Natural killer cell (primary cell): ENCODE results near the gene KRTAP5-8. TPM values are rescaled to one million over a fixed set of nuclear protein-coding genes. Genes with fewer than 3 reads are reported as not detected.

Experiments used
- ATAC-seq, 3 donors: fragments of 150-1000 bp in 2 of 3; fragments of 200-7000 bp in 1 of 3; cut with Tn5 transposase; 1 replicate in 1 of 3; 2 replicates in 2 of 3; pipeline ENCODE4 v1.10.0; 2021; ENCODE audit warnings: mild to moderate bottlenecking in 2 of 3, moderate library complexity in 2 of 3
- DNase-seq, 2 donors: peaks; one replicate each; pipeline versions ENCODE4 v3.0.0 to v3.0.0-alpha.2; 2013 to 2021; ENCODE audit warnings: mixed read lengths in 1 of 2
- H3K27ac ChIP-seq: one replicate; pipeline ENCODE4 v1.5.1; 2013; ENCODE audit warnings: mild to moderate bottlenecking, low read length
- H3K27me3 ChIP-seq: one replicate; pipeline ENCODE4 v1.6.1; 2013; ENCODE audit warnings: low read length; ENCODE audit not compliant: control insufficient read depth, insufficient read depth
- H3K36me3 ChIP-seq: one replicate; pipeline ENCODE4 v1.6.1; 2013; ENCODE audit warnings: low read length; ENCODE audit not compliant: control insufficient read depth, insufficient read depth
- H3K4me1 ChIP-seq: one replicate; pipeline ENCODE4 v1.6.1; 2013; ENCODE audit warnings: low read length; ENCODE audit not compliant: control insufficient read depth, insufficient read depth
- H3K4me3 ChIP-seq: one replicate; pipeline ENCODE4 v1.5.1; 2013; ENCODE audit warnings: low read length
- H3K9me3 ChIP-seq: one replicate; pipeline ENCODE4 v1.6.1; 2013; ENCODE audit warnings: low read length; ENCODE audit not compliant: control insufficient read depth, insufficient read depth
- H3K27ac Mint-ChIP-seq, 2 donors: one replicate each; pipeline ENCODE4 v1.8.0; 2022; ENCODE audit warnings: mild to moderate bottlenecking in 2 of 2, mixed read lengths in 2 of 2, moderate library complexity in 1 of 2
- H3K27me3 Mint-ChIP-seq, 2 donors: one replicate each; pipeline ENCODE4 v1.8.0; 2022; ENCODE audit warnings: low read depth in 2 of 2, mixed read lengths in 2 of 2
- H3K36me3 Mint-ChIP-seq: one replicate; pipeline ENCODE4 v1.8.0; 2022; ENCODE audit warnings: mixed read lengths
- H3K4me1 Mint-ChIP-seq, 2 donors: one replicate each; pipeline ENCODE4 v1.8.0; 2022; ENCODE audit warnings: mixed read lengths in 2 of 2
- H3K4me3 Mint-ChIP-seq: one replicate; pipeline ENCODE4 v1.8.0; 2022; ENCODE audit warnings: mild to moderate bottlenecking, moderate library complexity, mixed read lengths
- H3K9me3 Mint-ChIP-seq, 2 donors: one replicate each; pipeline ENCODE4 v1.8.0; 2022; ENCODE audit warnings: mixed read lengths in 2 of 2
- CTCF ChIP-seq: fragments of 200-600 bp; IDR thresholded peaks from one replicate; pipeline ENCODE4 v1.8.0; 2022; ENCODE audit warnings: antibody characterized with exemption
- WGBS: methylation state at CpG from one replicate; pipeline ENCODE4 v1.1.7; 2013; ENCODE audit warnings: missing lambda C conversion rate; ENCODE audit not compliant: insufficient coverage; 5-methylcytosine and 5-hydroxymethylcytosine counted together
- intact Hi-C: fragments of 100-400 bp; cut with micrococcal nuclease; formaldehyde crosslinking; loops from one replicate; pipeline ENCODE4 v1.14.2; 2022
- total RNA-seq, 4 donors: library from RNA; stranded (reverse); fragments of 120-200 nt in 1 of 4; gene quantifications; one replicate each; pipeline versions ENCODE4 v1.2.3 to v1.2.4, GENCODE V29; 2013 to 2022

KRTAP5-8 gene
- total RNA-seq, 3 donors from 2014 or later (not counting 1 experiment from before 2014, with no cell fraction given), result not detected

- Histone ChIP-seq H3K36me3 (peaks cover 54% of the 10 kb centered on the region), H3K27me3 (no peaks in the 10 kb centered on the region), H3K4me3 (no peak overlapping the region), H3K27ac (no peak overlapping the region), H3K9me3 (no peaks in the 10 kb centered on the region), H3K4me1 (no peaks in the 10 kb centered on the region)
- H3K4me3 Mint-ChIP-seq, result no peak overlapping the region
- H3K27me3 Mint-ChIP-seq, result no peaks in the 10 kb centered on the region
- H3K4me1 Mint-ChIP-seq, result no peaks in the 10 kb centered on the region
- no peak overlapping the region for H3K27ac Mint-ChIP-seq
- 95% methylated on average over 9 of the region's 9 CpGs for WGBS
- no peak for ATAC-seq
- no peaks in the 10 kb centered on the region for H3K9me3 Mint-ChIP-seq
- intact Hi-C loops, result no loop called here
- peaks cover 8% of the 10 kb centered on the region for H3K36me3 Mint-ChIP-seq
- TF ChIP-seq CTCF, result no peak
- DNase-seq, result peak in 1 of 2 donors; percentile 7
Measured at GRCh38 chr11:71491940-71492339, 45.9 kb upstream of the KRTAP5-8 start.

- Histone ChIP-seq H3K4me1 (no peaks in the 10 kb centered on the region), H3K4me3 (no peak overlapping the region), H3K36me3 (peaks cover 67% of the 10 kb centered on the region), H3K27me3 (no peaks in the 10 kb centered on the region), H3K27ac (no peak overlapping the region), H3K9me3 (no peaks in the 10 kb centered on the region)
- no peak for ATAC-seq
- DNase-seq, result no peak
- H3K27ac Mint-ChIP-seq, result peak overlapping the region in 1 of 2 donors; percentile 6
- H3K27me3 Mint-ChIP-seq, result no peaks in the 10 kb centered on the region
- intact Hi-C loops, result no loop called here
- no peak overlapping the region for H3K4me3 Mint-ChIP-seq
- no peaks in the 10 kb centered on the region for H3K4me1 Mint-ChIP-seq
- TF ChIP-seq CTCF, result no peak
- H3K36me3 Mint-ChIP-seq, result peaks cover 14% of the 10 kb centered on the region
- WGBS, result 88% methylated on average over 20 of the region's 20 CpGs
- no peaks in the 10 kb centered on the region for H3K9me3 Mint-ChIP-seq
Measured at GRCh38 chr11:71495286-71496230, 42.3 kb upstream of the KRTAP5-8 start.

- Histone ChIP-seq H3K4me3 (no peak overlapping the region), H3K36me3 (peaks cover 68% of the 10 kb centered on the region), H3K27me3 (no peaks in the 10 kb centered on the region), H3K4me1 (no peaks in the 10 kb centered on the region), H3K27ac (no peak overlapping the region), H3K9me3 (no peaks in the 10 kb centered on the region)
- no peaks in the 10 kb centered on the region for H3K4me1 Mint-ChIP-seq
- no peak for ATAC-seq
- no peaks in the 10 kb centered on the region for H3K9me3 Mint-ChIP-seq
- H3K27me3 Mint-ChIP-seq, result no peaks in the 10 kb centered on the region
- peaks cover 14% of the 10 kb centered on the region for H3K36me3 Mint-ChIP-seq
- H3K4me3 Mint-ChIP-seq, result no peak overlapping the region
- intact Hi-C loops, result no loop called here
- no peak for TF ChIP-seq CTCF
- no peak for DNase-seq
- WGBS, result 96% methylated on average over 13 of the region's 13 CpGs
- H3K27ac Mint-ChIP-seq, result no peak overlapping the region
Measured at GRCh38 chr11:71496421-71496820, 41.4 kb upstream of the KRTAP5-8 start.
